Keratinocyte (primary cell): ENCODE data around the gene OR52W1.

Source experiments
- EZH2 ChIP-seq: IDR thresholded peaks from one replicate; pipeline ENCODE4 v1.6.1; 2012; ENCODE audit warnings: inconsistent platforms, mild to moderate bottlenecking, low read length, moderate library complexity
- TF ChIP-seq, protein P1 (sequence below), 3 experiments: IDR thresholded peaks in 1 of 3; conservative IDR thresholded peaks in 1 of 3; optimal IDR thresholded peaks in 1 of 3; 2 replicates in 2 of 3; 3 replicates in 1 of 3; pipeline versions ENCODE3 to v1.5.1; 2011; ENCODE audit warnings: low read length in 3 of 3, mild to moderate bottlenecking in 3 of 3, moderate library complexity in 2 of 3, control low read depth in 1 of 3, inconsistent platforms in 1 of 3; ENCODE audit not compliant: insufficient read depth in 2 of 3; ENCODE audit errors: extremely low read depth in 1 of 3

DNA sequence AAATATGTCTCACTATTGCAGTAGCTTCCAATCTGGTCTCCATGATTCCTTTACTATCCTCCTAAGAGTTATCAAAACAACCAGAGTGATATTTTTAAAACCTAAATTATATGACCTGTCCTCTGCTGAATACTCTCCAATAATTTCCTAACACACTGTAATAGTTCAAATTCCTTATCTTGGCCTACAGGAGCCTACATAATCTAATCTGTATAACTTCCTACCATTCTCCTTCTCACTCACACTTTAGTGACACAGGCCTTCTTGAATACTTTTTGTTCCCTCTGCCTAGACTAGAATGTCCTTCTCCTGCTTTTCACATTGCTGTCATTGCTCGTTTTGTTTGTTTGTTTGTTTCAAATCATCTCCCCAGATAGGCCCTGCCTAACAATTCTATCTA lies 26.0 kb downstream of the OR52W1 start:
- no peak for TF ChIP-seq EZH2
- TF ChIP-seq, protein P1, sequence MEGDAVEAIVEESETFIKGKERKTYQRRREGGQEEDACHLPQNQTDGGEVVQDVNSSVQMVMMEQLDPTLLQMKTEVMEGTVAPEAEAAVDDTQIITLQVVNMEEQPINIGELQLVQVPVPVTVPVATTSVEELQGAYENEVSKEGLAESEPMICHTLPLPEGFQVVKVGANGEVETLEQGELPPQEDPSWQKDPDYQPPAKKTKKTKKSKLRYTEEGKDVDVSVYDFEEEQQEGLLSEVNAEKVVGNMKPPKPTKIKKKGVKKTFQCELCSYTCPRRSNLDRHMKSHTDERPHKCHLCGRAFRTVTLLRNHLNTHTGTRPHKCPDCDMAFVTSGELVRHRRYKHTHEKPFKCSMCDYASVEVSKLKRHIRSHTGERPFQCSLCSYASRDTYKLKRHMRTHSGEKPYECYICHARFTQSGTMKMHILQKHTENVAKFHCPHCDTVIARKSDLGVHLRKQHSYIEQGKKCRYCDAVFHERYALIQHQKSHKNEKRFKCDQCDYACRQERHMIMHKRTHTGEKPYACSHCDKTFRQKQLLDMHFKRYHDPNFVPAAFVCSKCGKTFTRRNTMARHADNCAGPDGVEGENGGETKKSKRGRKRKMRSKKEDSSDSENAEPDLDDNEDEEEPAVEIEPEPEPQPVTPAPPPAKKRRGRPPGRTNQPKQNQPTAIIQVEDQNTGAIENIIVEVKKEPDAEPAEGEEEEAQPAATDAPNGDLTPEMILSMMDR (optimal IDR thresholded peaks at IDR 0.05 in 1 of 3, IDR thresholded peaks at IDR 0.05 in 1 of 3, conservative IDR thresholded peaks at IDR 0.05 in 1 of 3; ENCODE audit: extremely low read depth in 1 of 3, insufficient read depth in 2 of 3, low read length in 3 of 3): no peak
